ENCODE measurements around the gene CST3. TPM values are rescaled to one million over a fixed set of nuclear protein-coding genes. Genes with fewer than 3 reads are reported as not detected.

The CST3 gene
- total RNA-seq, 2 experiments from 2014 or later = 21.8 to 24.2 TPM

GRCh38 chr20:23609486-23610109 is 28.2 kb downstream of the CST3 start:
- no peak overlapping the region for H3K4me3 ChIP-seq (ENCODE audit: low read length)
- H3K4me1 ChIP-seq (ENCODE audit: insufficient read depth, low read length) = peaks cover 2% of the 10 kb centered on the region
- no peaks in the 10 kb centered on the region for H3K9me3 Mint-ChIP-seq
- no peaks in the 10 kb centered on the region for H3K36me3 ChIP-seq (ENCODE audit: insufficient read depth, low read length)
- no peaks in the 10 kb centered on the region for H3K9me3 ChIP-seq (ENCODE audit: control insufficient read depth in 1 of 2, insufficient read depth in 1 of 2, low read length in 2 of 2)
- no peak for ATAC-seq (ENCODE audit: poor library complexity)
- no peaks in the 10 kb centered on the region for H3K27me3 ChIP-seq (ENCODE audit: control insufficient read depth in 1 of 2, insufficient read depth in 2 of 2, low read length in 2 of 2)
- ChIA-PET POLR2A (no interaction called here), CTCF (no interaction called here)
- no peaks in the 10 kb centered on the region for H3K4me1 Mint-ChIP-seq (ENCODE audit: low read depth)
- no peak overlapping the region for H3K27ac Mint-ChIP-seq
- H3K4me3 Mint-ChIP-seq = no peak overlapping the region
- no peaks in the 10 kb centered on the region for H3K27me3 Mint-ChIP-seq
- H3K36me3 Mint-ChIP-seq (ENCODE audit: low read depth) = no peaks in the 10 kb centered on the region
- TF ChIP-seq CTCF (IDR thresholded peaks at IDR 0.05) = no peak
- H3K27ac ChIP-seq (ENCODE audit: low read depth in 1 of 2, low read length in 2 of 2) = no peak overlapping the region
- no peak for DNase-seq
- intact Hi-C loops (cut with DNase I, micrococcal nuclease) = loop anchor here (2.0 to 10.0 kb wide), 4 partner anchors 257 to 1275 kb away; partner anchors contain the start of gene NXT1 (in 1 of the 2)

GRCh38 chr20:23608251-23608846 is 29.4 kb downstream of the CST3 start:
- POLR2A ChIA-PET = no interaction called here
- no peaks in the 10 kb centered on the region for H3K9me3 Mint-ChIP-seq
- intact Hi-C loops (cut with DNase I, micrococcal nuclease) = loop anchor here (2.0 to 10.0 kb wide), 4 partner anchors 256 to 1274 kb away; partner anchors contain the start of gene NXT1 (in 1 of the 2)

GRCh38 chr20:23607497-23608245 is 30.1 kb downstream of the CST3 start:
- H3K27ac ChIP-seq (ENCODE audit: low read depth in 1 of 2, low read length in 2 of 2) = no peak overlapping the region
- H3K9me3 ChIP-seq (ENCODE audit: control insufficient read depth in 1 of 2, insufficient read depth in 1 of 2, low read length in 2 of 2) = no peaks in the 10 kb centered on the region
- no peak for TF ChIP-seq CTCF (IDR thresholded peaks at IDR 0.05)
- Mint-ChIP-seq H3K4me1 (ENCODE audit: low read depth) (no peaks in the 10 kb centered on the region), H3K27ac (no peak overlapping the region), H3K36me3 (ENCODE audit: low read depth) (no peaks in the 10 kb centered on the region), H3K9me3 (no peaks in the 10 kb centered on the region), H3K4me3 (no peak overlapping the region), H3K27me3 (no peaks in the 10 kb centered on the region)
- POLR2A ChIA-PET = no interaction called here
- no peak for ATAC-seq (ENCODE audit: poor library complexity)
- no peak for DNase-seq
- peaks cover 2% of the 10 kb centered on the region for H3K4me1 ChIP-seq (ENCODE audit: insufficient read depth, low read length)
- intact Hi-C loops (cut with DNase I, micrococcal nuclease) = loop anchor here (2.0 to 10.0 kb wide), 4 partner anchors 255 to 1273 kb away; partner anchors contain the start of gene NXT1 (in 1 of the 2)
- CTCF ChIA-PET = no interaction called here
- no peaks in the 10 kb centered on the region for H3K36me3 ChIP-seq (ENCODE audit: insufficient read depth, low read length)
- H3K4me3 ChIP-seq (ENCODE audit: low read length) = no peak overlapping the region
- H3K27me3 ChIP-seq (ENCODE audit: control insufficient read depth in 1 of 2, insufficient read depth in 2 of 2, low read length in 2 of 2) = no peaks in the 10 kb centered on the region

More at GRCh38 chr20:23608251-23608846, 29.4 kb downstream of the CST3 start:
- ATAC-seq (ENCODE audit: poor library complexity) (no peak), DNase-seq (no peak)
- Mint-ChIP-seq H3K36me3 (ENCODE audit: low read depth) (no peaks in the 10 kb centered on the region), H3K27me3 (no peaks in the 10 kb centered on the region), H3K4me1 (ENCODE audit: low read depth) (no peaks in the 10 kb centered on the region), H3K27ac (no peak overlapping the region), H3K4me3 (no peak overlapping the region)
- CTCF ChIA-PET = no interaction called here
- no peaks in the 10 kb centered on the region for H3K9me3 ChIP-seq (ENCODE audit: control insufficient read depth in 1 of 2, insufficient read depth in 1 of 2, low read length in 2 of 2)
- no peak for TF ChIP-seq CTCF (IDR thresholded peaks at IDR 0.05)
- no peak overlapping the region for H3K27ac ChIP-seq (ENCODE audit: low read depth in 1 of 2, low read length in 2 of 2)
- no peaks in the 10 kb centered on the region for H3K27me3 ChIP-seq (ENCODE audit: control insufficient read depth in 1 of 2, insufficient read depth in 2 of 2, low read length in 2 of 2)
- peaks cover 2% of the 10 kb centered on the region for H3K4me1 ChIP-seq (ENCODE audit: insufficient read depth, low read length)
- no peak overlapping the region for H3K4me3 ChIP-seq (ENCODE audit: low read length)
- H3K36me3 ChIP-seq (ENCODE audit: insufficient read depth, low read length) = no peaks in the 10 kb centered on the region
